GM23338 (cell line): ENCODE measurements around the gene DIRAS3. TPM values are rescaled to one million over a fixed set of nuclear protein-coding genes. Genes with fewer than 3 reads are reported as not detected.

Source experiments
- ATAC-seq: fragments of 200-7000 bp; cut with Tn5 transposase; 3 replicates; pipeline ENCODE4 v1.9.1; 2020
- DNase-seq: peaks from one replicate; pipeline ENCODE4 v3.0.0-alpha.2; 2015; ENCODE audit warnings: low spot score
- H2AFZ ChIP-seq: fragments of 200-600 bp; sonication (generic); 2 replicates; pipeline ENCODE4 v1.8.0; 2016; ENCODE audit warnings: antibody characterized with exemption, mild to moderate bottlenecking, moderate library complexity
- H3F3A ChIP-seq: fragments of 200-600 bp; sonication (generic); replicated peaks from 2 replicates; pipeline ENCODE4 v1.8.0; 2017; ENCODE audit warnings: antibody characterized with exemption, mixed run types, low read depth
- H3K27ac ChIP-seq: fragments of 200-600 bp; sonication (generic); 2 replicates; pipeline ENCODE4 v1.6.1; 2016; ENCODE audit warnings: low read depth
- H3K27me3 ChIP-seq: fragments of 200-600 bp; sonication (generic); 2 replicates; pipeline ENCODE4 v1.8.0; 2016; ENCODE audit warnings: mild to moderate bottlenecking, mixed run types, moderate library complexity; ENCODE audit not compliant: insufficient read depth
- H3K36me3 ChIP-seq: fragments of 200-600 bp; sonication (generic); 2 replicates; pipeline ENCODE4 v1.8.0; 2016; ENCODE audit warnings: mild to moderate bottlenecking; ENCODE audit not compliant: insufficient read depth
- H3K4me1 ChIP-seq: fragments of 200-600 bp; sonication (generic); 2 replicates; pipeline ENCODE4 v1.8.0; 2016; ENCODE audit warnings: mild to moderate bottlenecking, moderate library complexity; ENCODE audit not compliant: insufficient read depth
- H3K4me2 ChIP-seq: fragments of 200-600 bp; sonication (generic); 2 replicates; pipeline ENCODE4 v1.7.1; 2017; ENCODE audit warnings: mixed run types
- H3K4me3 ChIP-seq: fragments of 200-600 bp; sonication (generic); 2 replicates; pipeline ENCODE4 v1.6.1; 2016; ENCODE audit warnings: mixed run types
- H3K79me2 ChIP-seq: fragments of 200-600 bp; sonication (generic); replicated peaks from 2 replicates; pipeline ENCODE4 v1.8.0; 2017; ENCODE audit warnings: mild to moderate bottlenecking; ENCODE audit not compliant: insufficient read depth
- H3K9me2 ChIP-seq: fragments of 200-600 bp; sonication (generic); 2 replicates; pipeline ENCODE4 v1.8.0; 2017; ENCODE audit not compliant: insufficient read depth
- H4K20me1 ChIP-seq: fragments of 200-600 bp; sonication (generic); replicated peaks from 2 replicates; pipeline ENCODE4 v1.8.0; 2017; ENCODE audit warnings: mild to moderate bottlenecking; ENCODE audit not compliant: insufficient read depth
- H3K27ac Mint-ChIP-seq: 2 replicates; pipeline ENCODE4 v1.8.0; 2020; ENCODE audit warnings: inconsistent platforms, mild to moderate bottlenecking, moderate library complexity, mixed read lengths
- H3K27me3 Mint-ChIP-seq: 3 replicates; pipeline ENCODE4 v1.8.0; 2022; ENCODE audit warnings: low read depth, mild to moderate bottlenecking, moderate library complexity, mixed read lengths, inconsistent platforms; ENCODE audit not compliant: insufficient read depth, poor library complexity
- H3K36me3 Mint-ChIP-seq: 3 replicates; pipeline ENCODE4 v1.8.0; 2021; ENCODE audit warnings: low read depth, mild to moderate bottlenecking, inconsistent platforms, moderate library complexity, mixed read lengths
- H3K4me1 Mint-ChIP-seq: 3 replicates; pipeline ENCODE4 v1.8.0; 2020; ENCODE audit warnings: mild to moderate bottlenecking, inconsistent platforms, mixed read lengths
- H3K4me3 Mint-ChIP-seq: 3 replicates; pipeline ENCODE4 v1.8.0; 2021; ENCODE audit warnings: moderate library complexity, mild to moderate bottlenecking, inconsistent platforms, mixed read lengths
- H3K9me3 Mint-ChIP-seq: 3 replicates; pipeline ENCODE4 v1.8.0; 2020; ENCODE audit warnings: moderate library complexity, mild to moderate bottlenecking, inconsistent platforms, mixed read lengths
- CREB1 ChIP-seq: fragments of 250-450 bp; sonication (Bioruptor Pico); IDR thresholded peaks from 2 replicates; pipeline ENCODE4 v1.5.0; 2020; ENCODE audit warnings: low read depth, mild to moderate bottlenecking, moderate library complexity
- ETS1 ChIP-seq: IDR thresholded peaks from 2 replicates; pipeline ENCODE4 v1.6.1; 2016; ENCODE audit warnings: antibody characterized with exemption
- EZH2 ChIP-seq: fragments of 200-600 bp; sonication (generic); IDR thresholded peaks from one replicate; pipeline ENCODE4 v1.8.0; 2017; ENCODE audit warnings: antibody characterized with exemption, mild to moderate bottlenecking, low read depth; ENCODE audit not compliant: unreplicated experiment
- EZH2phosphoT487 ChIP-seq: fragments of 200-600 bp; sonication (generic); IDR thresholded peaks from one replicate; pipeline ENCODE4 v1.8.1; 2018; ENCODE audit warnings: antibody characterized with exemption; ENCODE audit not compliant: unreplicated experiment
- JUNB ChIP-seq: IDR thresholded peaks from one replicate; pipeline ENCODE4 v1.6.1; 2016; ENCODE audit warnings: antibody characterized with exemption; ENCODE audit not compliant: unreplicated experiment
- NANOG ChIP-seq: IDR thresholded peaks from 2 replicates; pipeline ENCODE4 v1.6.1; 2016; ENCODE audit warnings: antibody characterized with exemption, borderline replicate concordance
- POLR2AphosphoS5 ChIP-seq: IDR thresholded peaks from 2 replicates; pipeline ENCODE4 v1.6.1; 2016; ENCODE audit warnings: antibody characterized with exemption, low read depth
- STAT1 ChIP-seq: IDR thresholded peaks from one replicate; pipeline ENCODE4 v1.6.1; 2016; ENCODE audit warnings: antibody characterized with exemption; ENCODE audit not compliant: unreplicated experiment
- ZNF114 ChIP-seq: fragments of 250-450 bp; sonication (Bioruptor Pico); IDR thresholded peaks from 2 replicates; pipeline ENCODE4 v1.5.0; 2020; ENCODE audit warnings: mild to moderate bottlenecking, moderate library complexity
- ZNF331 ChIP-seq: fragments of 250-450 bp; sonication (Bioruptor Pico); IDR thresholded peaks from 2 replicates; pipeline ENCODE4 v1.5.0; 2020; ENCODE audit warnings: low read depth, mild to moderate bottlenecking, moderate library complexity
- ZNF462 ChIP-seq: fragments of 250-450 bp; sonication (Bioruptor Pico); IDR thresholded peaks from 2 replicates; pipeline ENCODE4 v1.5.0; 2020; ENCODE audit warnings: mild to moderate bottlenecking, moderate library complexity
- polyA plus RNA-seq: library from polyadenylated mRNA; unstranded; fragments of >200 nt; fragmentation: Nextera tagmentation; extraction: Ambion mirVana; gene quantifications from 2 replicates; pipeline ENCODE4 v1.2.1, GENCODE V29; 2016
- total RNA-seq: library from RNA; depleted of rRNA; stranded (reverse); fragments of >200 nt; shearing (Covaris generic); gene quantifications from 2 replicates; pipeline ENCODE4 v1.2.3, GENCODE V29; 2014
- TF ChIP-seq, protein P1 (sequence below): IDR thresholded peaks from one replicate; pipeline ENCODE4 v1.6.1; 2018; ENCODE audit warnings: antibody characterized with exemption; ENCODE audit not compliant: unreplicated experiment
- TF ChIP-seq, protein P2 (sequence below), 2 experiments: fragments of 200-600 bp in 1 of 2; sonication (generic) in 1 of 2; conservative IDR thresholded peaks; 2 replicates each; pipeline versions ENCODE4 v1.5.1 to v1.6.1; 2016 to 2017; ENCODE audit warnings: antibody characterized with exemption in 2 of 2, low read depth in 2 of 2, mild to moderate bottlenecking in 2 of 2, moderate library complexity in 1 of 2

Gene DIRAS3
- total and polyA plus RNA-seq, 2 experiments from 2014 or later: 0.21 to 0.40 TPM

DNA sequence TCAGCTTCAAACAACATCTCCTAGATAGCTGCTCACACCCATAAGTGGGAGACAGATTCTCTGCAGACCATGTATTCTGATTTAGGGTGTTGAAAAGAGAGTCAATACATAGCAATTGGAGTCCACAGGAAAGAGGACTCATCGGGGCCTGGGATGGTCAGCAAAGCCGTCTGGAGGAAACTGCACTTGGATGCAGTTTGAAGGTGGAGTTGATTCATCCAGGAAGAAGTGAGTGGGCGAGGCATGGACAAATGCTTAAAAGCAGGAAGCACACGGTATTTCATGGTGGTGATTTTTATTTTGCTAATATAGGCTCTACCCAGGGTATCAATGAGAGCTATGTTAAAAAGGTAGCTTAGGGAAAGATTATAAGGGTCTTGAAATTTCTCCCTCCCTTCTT lies 36.8 kb upstream of the DIRAS3 start:
- H2AFZ ChIP-seq: no peak overlapping the region
- no peak overlapping the region for H3K4me2 ChIP-seq
- Mint-ChIP-seq H3K36me3 (no peaks in the 10 kb centered on the region), H3K27ac (no peak overlapping the region), H3K4me1 (no peaks in the 10 kb centered on the region), H3K9me3 (no peaks in the 10 kb centered on the region), H3K27me3 (peaks cover 2% of the 10 kb centered on the region), H3K4me3 (no peak overlapping the region)
- ATAC-seq (no peak), DNase-seq (no peak)
- no peak overlapping the region for H3K27ac ChIP-seq
- no peaks in the 10 kb centered on the region for H3K27me3 ChIP-seq
- 0 out of 2 replicates have a peak, but pooled peaks cover 4% of the 10 kb centered on the region for H3K9me2 ChIP-seq
- no peaks in the 10 kb centered on the region for H3F3A ChIP-seq
- no peaks in the 10 kb centered on the region for H3K79me2 ChIP-seq
- H3K36me3 ChIP-seq: no peaks in the 10 kb centered on the region
- no peaks in the 10 kb centered on the region for H3K4me1 ChIP-seq
- H4K20me1 ChIP-seq: no peaks in the 10 kb centered on the region
- no peak for TF ChIP-seq NANOG
- no peak for TF ChIP-seq CREB1 (CRISPR knock-in tag)
- TF ChIP-seq EZH2phosphoT487: no peak
- no peak for TF ChIP-seq ZNF462 (CRISPR knock-in tag)
- TF ChIP-seq, protein P1, sequence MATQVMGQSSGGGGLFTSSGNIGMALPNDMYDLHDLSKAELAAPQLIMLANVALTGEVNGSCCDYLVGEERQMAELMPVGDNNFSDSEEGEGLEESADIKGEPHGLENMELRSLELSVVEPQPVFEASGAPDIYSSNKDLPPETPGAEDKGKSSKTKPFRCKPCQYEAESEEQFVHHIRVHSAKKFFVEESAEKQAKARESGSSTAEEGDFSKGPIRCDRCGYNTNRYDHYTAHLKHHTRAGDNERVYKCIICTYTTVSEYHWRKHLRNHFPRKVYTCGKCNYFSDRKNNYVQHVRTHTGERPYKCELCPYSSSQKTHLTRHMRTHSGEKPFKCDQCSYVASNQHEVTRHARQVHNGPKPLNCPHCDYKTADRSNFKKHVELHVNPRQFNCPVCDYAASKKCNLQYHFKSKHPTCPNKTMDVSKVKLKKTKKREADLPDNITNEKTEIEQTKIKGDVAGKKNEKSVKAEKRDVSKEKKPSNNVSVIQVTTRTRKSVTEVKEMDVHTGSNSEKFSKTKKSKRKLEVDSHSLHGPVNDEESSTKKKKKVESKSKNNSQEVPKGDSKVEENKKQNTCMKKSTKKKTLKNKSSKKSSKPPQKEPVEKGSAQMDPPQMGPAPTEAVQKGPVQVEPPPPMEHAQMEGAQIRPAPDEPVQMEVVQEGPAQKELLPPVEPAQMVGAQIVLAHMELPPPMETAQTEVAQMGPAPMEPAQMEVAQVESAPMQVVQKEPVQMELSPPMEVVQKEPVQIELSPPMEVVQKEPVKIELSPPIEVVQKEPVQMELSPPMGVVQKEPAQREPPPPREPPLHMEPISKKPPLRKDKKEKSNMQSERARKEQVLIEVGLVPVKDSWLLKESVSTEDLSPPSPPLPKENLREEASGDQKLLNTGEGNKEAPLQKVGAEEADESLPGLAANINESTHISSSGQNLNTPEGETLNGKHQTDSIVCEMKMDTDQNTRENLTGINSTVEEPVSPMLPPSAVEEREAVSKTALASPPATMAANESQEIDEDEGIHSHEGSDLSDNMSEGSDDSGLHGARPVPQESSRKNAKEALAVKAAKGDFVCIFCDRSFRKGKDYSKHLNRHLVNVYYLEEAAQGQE: no peak
- TF ChIP-seq, protein P2, sequence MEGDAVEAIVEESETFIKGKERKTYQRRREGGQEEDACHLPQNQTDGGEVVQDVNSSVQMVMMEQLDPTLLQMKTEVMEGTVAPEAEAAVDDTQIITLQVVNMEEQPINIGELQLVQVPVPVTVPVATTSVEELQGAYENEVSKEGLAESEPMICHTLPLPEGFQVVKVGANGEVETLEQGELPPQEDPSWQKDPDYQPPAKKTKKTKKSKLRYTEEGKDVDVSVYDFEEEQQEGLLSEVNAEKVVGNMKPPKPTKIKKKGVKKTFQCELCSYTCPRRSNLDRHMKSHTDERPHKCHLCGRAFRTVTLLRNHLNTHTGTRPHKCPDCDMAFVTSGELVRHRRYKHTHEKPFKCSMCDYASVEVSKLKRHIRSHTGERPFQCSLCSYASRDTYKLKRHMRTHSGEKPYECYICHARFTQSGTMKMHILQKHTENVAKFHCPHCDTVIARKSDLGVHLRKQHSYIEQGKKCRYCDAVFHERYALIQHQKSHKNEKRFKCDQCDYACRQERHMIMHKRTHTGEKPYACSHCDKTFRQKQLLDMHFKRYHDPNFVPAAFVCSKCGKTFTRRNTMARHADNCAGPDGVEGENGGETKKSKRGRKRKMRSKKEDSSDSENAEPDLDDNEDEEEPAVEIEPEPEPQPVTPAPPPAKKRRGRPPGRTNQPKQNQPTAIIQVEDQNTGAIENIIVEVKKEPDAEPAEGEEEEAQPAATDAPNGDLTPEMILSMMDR (conservative IDR thresholded peaks at IDR 0.05; ENCODE audit: low read depth in 2 of 2): no peak
- TF ChIP-seq ZNF331 (CRISPR knock-in tag): no peak
- TF ChIP-seq STAT1: no peak
- TF ChIP-seq ZNF114: no peak
- TF ChIP-seq JUNB: no peak
- no peak for TF ChIP-seq POLR2AphosphoS5
- no peak for TF ChIP-seq ETS1
- TF ChIP-seq EZH2: no peak
- no peak overlapping the region for H3K4me3 ChIP-seq
